Subcutaneous adipose tissue (tissue), 4 donors: ENCODE data around the gene CALHM3. TPM values are rescaled to one million over a fixed set of nuclear protein-coding genes. Genes with fewer than 3 reads are reported as not detected.

Experiments
- total RNA-seq, 4 donors: library from RNA; depleted of rRNA; stranded (reverse); fragments of >200 nt; gene quantifications; one replicate each; pipeline ENCODE4 v1.1.0, GENCODE V29; 2016
- TF ChIP-seq, protein P1 (sequence below): fragments of 450-650 bp; IDR thresholded peaks from one replicate; pipeline ENCODE4 v1.5.1; 2016; ENCODE audit warnings: low read depth, mild to moderate bottlenecking, control low read depth, antibody characterized with exemption, moderate library complexity

The CALHM3 gene
- total RNA-seq, 4 donors from 2014 or later, result not detected

DNA sequence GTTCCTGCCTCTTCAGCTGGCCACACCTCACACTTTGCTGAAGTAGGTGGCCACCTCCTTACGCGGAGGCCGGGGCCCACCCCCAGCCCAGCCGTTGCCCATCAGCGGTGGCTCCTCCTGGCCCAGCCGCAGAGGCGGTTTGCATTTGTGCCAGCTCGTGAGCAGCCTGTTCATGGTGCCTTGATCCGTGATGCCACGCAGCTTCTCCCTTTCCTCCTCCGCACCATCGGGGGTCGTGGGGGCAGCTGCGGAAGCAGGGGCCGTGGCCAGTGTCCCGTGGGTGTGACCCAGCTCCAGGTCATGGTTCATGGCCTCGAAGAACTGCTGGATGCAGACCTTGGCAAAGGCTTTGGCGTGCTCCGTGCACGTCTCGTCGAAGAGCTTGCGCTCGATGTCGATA lies 23.8 kb downstream of the CALHM3 start:
- TF ChIP-seq, protein P1, sequence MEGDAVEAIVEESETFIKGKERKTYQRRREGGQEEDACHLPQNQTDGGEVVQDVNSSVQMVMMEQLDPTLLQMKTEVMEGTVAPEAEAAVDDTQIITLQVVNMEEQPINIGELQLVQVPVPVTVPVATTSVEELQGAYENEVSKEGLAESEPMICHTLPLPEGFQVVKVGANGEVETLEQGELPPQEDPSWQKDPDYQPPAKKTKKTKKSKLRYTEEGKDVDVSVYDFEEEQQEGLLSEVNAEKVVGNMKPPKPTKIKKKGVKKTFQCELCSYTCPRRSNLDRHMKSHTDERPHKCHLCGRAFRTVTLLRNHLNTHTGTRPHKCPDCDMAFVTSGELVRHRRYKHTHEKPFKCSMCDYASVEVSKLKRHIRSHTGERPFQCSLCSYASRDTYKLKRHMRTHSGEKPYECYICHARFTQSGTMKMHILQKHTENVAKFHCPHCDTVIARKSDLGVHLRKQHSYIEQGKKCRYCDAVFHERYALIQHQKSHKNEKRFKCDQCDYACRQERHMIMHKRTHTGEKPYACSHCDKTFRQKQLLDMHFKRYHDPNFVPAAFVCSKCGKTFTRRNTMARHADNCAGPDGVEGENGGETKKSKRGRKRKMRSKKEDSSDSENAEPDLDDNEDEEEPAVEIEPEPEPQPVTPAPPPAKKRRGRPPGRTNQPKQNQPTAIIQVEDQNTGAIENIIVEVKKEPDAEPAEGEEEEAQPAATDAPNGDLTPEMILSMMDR, result no peak

DNA sequence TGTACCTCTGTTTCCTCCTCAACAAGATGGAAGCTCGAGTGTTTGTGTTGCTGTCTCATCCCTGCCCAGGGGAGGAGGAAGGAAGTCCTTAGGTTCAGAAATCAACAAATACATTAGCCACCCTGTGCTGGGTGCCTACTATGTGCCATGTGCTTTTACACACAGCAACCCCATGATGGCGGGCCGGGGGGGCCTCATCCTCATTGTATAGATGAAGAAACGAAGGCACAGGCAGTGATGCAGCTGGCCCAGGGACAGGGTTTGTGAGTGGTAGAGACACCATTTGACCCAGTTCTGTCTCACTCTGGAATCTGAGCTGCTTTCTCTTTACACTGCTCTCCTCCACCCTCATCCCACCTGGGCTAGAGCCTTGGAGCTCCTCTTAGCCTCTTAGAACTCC lies 25.0 kb downstream of the CALHM3 start:
- TF ChIP-seq, protein P1, result no peak

DNA sequence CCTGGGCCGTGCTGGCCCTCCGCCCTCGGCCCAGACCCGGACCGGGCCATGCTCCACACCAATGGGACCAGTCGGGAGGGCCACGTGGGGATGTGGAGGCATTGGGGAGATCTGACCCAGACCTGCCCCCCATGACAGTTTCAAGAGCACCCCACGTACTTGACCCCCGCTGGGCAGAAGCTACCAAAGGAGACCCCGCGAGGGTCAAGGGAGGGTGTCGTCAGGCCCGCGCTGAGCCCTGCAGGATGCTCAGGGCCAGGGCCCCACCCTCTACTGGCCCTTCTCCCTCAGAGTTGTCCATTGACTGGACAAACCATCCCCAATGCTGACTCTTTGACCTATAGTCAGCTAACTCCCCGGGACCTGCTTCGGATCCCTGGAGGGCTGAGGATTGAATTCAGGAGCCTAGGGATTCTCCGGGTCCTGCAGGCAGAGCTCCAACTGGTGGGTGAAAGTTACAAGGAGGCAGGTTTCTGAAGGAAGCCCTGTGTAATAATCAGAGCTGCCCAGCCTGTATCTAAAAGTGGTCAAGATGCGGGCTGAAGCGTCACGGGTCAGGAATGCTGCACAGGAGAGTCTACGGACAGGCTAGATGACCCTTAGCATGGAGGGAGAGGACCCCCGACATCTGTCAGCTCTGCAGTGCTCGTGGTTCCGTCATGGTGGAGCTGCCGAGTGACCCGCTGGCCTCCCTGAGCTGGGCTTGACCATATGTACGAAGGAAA lies 26.4 kb downstream of the CALHM3 start:
- TF ChIP-seq, protein P1, result no peak

DNA sequence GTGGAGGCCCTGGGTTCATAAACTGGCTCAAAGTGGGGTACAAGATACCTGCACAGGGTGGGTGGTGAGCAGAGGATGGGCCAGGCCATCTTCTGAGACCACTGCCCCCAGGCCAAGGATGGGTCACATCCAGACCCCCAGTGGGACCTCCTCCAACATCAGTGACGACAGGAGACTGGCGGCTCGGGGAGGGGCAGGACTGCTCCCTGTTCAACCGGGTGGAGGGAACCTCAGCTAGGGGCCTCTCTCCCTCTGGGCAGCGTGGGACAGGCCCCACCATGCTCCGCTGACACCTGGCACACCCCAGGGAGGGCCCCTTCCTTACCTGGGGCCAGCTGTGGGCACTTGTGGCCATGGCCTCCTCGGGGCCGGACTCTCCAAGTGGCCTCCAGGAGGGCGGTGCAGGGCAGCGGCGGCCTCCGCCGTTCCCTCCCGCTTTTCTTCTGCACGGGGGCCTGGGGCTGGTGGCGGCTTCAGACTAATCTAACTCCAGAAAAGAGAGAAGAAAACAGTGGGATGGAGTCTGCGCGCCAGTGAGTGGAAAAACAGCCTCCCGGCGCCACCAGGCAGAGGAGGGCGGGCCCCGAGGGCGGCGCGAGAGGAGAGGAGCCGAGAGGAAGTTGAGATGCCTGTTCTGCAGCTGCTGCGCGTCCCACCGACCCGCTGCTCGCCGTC lies 27.1 kb downstream of the CALHM3 start, which contains the start of gene CALHM2:
Gene CALHM2 (minus strand): TSS at position 540 of the 675 bp plus-strand sequence. CDS start 2,429 bp downstream, outside the sequence.
- TF ChIP-seq, protein P1, result no peak

DNA sequence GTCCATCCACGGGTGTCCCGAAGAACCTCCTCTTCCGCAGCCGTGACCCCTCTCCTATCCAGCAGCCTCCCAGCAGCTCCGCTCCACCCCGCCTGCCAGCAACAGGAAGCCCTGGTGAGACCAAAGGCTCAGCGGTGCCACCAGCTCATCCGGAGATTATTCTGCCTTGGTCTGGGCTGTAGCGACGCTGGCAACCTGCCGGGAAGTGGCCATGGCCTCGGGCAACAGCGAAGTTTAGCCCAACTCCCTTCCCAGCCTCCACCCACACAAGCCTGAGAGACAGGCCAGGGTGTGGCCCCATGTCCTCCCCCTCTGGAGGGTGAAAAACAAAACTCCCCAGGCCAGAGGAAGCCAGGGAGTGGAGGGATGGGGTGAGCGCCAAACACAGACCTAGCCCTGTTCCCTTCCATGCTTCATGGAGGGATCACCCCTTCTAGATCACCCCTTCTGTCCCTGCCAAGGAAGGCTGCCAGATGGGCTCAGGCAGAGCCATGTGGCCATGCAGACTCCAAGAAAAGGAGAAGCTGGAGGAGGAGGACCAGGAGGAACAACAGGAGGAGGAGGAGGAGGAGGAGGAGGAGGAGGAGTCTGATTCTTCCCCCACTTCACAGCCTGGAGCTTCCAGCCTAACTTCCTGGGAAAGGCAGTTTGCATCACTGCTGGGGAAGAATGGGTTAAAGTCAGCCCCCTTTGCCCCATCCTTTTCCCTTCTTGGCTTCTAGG lies 27.8 kb downstream of the CALHM3 start:
- TF ChIP-seq, protein P1, result no peak

DNA sequence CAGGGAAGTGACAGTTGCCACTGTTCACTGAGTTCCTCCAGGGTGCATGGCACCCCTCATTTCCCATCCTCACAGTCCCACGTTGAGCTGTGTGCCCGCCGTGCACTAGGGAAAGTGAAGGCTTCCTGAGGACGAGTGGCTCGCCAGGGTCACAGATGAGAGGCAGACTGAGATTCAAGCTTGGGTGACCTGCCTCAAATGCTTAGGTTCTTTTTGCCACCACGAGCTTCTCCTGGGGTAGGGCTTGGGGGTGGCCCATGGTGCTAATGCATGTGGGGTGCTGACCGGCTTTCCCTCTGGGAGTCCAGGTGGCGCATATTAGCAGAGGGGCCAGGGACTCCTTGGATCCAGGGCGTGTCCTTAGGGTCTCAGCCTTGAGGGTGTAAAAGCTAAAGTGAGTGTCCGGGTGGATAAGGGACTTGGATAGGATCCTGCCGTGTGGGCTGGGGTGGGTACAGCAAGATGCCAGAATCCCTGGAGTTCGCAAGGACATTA lies 28.8 kb downstream of the CALHM3 start:
- TF ChIP-seq, protein P1, result no peak
